DMS153 treated with DMSO at 0.1 percent for 48 hours (cell line): Measurements from ENCODE around the gene ATRIP.

ENCODE experiments used
- DNase-seq: peaks from one replicate; lab custom pipeline; 2025; ENCODE audit not compliant: unreplicated experiment; lab: John Stamatoyannopoulos, UW

ATRIP gene

DNA sequence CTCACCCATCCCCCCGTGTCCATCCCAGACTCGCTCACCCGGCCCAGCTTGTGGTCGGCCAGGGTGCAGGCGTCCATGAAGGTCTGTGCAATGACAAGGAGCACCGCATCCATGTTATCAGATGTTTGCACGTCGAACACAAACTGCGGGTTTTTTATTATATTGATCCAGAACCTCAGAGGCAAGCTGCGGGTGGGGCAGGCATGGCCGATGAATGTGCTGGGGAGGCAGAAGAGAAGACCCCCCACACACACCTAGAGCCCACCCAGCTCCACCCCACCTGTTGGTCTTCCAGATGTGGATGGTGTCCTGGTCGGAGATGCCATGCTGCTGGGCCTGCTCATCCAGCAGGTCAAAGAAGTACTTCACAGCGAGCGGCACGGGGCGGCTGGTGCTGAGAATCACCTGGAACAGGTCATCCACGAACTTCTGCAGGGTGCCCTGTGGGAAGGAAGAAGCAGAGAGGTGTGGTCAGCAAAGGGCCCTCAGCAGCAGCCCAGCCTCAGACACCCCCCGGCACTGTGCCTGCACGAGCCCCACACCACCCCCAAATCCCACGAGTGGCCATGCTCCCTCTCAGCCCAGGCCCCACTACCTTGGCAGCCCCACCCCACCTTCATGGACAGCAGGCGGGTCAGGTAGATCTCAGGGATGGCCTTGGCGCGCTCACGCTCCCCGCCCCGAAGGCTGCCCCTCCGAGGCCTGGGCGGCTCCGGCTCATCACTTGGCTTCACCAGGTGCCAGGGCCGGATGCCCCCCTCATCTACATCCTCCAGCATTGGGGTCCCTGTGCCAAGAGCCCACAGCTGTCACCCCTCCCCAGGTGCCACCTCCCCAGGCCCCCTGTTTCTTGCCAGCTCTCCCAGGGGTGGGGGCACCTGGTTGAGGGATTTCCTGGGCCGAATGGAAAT, 37.0 kb upstream of the ATRIP start:
- DNase-seq = no peak

DNA sequence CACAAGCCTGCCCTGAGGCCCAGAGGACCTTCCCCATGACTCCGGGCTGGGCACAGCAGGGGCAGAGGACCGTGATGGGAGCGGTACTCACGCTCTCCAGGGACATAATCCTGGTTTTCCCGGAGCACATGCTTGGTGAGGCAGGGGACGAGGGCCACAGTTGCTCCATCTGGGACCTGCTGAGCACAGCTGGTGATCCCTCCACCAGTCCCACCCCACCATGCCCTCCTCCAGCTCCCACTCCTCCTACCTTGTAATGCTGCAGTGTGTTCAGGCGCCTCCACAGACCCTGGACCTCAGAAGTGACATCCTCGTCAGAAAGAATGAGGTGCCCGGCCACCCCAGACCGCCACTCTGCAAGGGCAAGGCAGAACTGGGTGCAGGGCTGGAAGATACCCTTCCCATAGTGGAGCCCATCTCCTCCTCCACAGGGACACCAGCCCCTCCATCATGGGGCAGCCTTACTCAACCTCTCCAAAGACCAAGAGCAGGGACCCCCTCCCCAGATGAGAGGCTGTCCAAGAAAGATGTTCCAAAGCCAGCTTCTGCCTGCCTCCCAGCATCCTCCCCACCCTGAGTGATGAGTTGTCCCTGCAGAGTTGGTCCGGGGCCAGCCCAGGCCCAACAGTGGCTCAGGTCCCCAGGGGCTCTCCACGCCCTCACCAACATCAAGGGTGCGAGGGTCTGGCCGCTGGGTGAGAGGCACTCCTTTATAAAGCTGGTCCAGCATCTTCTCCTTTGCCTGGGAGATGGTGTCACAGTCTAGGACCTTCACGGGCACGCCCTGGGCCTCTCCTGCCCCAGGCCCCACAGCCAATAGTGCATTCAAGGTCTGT, 36.1 kb upstream of the ATRIP start:
- DNase-seq = no peak

- DNase-seq = no peak
These were observed 35.4 kb upstream of the ATRIP start for GRCh38 chr3:48411041-48411588.

DNA sequence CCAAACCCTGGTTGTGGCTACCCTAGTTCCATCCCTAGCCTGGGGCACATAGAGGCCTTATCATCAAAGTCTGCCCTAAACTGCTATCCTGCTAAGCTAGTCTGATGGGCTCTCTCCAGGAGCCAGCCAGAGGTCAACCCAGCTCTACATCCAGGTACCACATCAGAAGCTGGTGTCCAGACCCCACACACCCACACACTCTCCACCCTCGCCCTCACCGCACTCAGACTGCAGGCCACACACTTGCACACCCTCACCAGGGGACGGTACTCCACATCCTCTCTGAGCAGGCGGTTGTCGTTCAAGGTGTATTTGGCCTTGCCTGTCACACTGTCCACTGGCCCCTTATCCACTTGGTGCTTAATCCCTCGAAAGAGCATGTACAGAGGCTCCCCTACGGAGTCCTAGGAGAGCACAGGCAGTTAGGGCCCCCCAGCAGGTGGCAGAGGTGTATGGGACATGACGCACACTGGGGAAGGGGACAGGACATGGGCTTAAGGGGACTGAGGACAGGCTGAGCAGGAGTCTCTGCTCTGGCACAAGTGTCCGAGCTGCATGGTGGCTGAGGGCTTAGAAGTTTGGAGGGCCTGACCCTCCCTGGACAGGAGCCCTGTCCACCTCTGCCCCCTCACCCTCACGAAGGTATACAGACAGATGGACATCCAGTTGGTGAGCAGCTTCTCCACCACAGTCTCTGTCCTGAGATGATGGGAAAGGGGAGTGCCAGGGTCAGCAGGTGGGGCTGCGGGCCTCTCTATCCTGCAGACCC, 34.7 kb upstream of the ATRIP start:
- DNase-seq = no peak

GRCh38 chr3:48412375-48413001, 34.0 kb upstream of the ATRIP start:
- no peak for DNase-seq

- DNase-seq = no peak
These were observed 33.5 kb upstream of the ATRIP start for GRCh38 chr3:48413086-48413485.

GRCh38 chr3:48413611-48414010, 32.9 kb upstream of the ATRIP start:
- DNase-seq = no peak

- no peak for DNase-seq
These were observed 31.9 kb upstream of the ATRIP start for GRCh38 chr3:48414376-48415250.

- DNase-seq = no peak
These were observed 31.1 kb upstream of the ATRIP start for GRCh38 chr3:48415251-48415953.

DNA sequence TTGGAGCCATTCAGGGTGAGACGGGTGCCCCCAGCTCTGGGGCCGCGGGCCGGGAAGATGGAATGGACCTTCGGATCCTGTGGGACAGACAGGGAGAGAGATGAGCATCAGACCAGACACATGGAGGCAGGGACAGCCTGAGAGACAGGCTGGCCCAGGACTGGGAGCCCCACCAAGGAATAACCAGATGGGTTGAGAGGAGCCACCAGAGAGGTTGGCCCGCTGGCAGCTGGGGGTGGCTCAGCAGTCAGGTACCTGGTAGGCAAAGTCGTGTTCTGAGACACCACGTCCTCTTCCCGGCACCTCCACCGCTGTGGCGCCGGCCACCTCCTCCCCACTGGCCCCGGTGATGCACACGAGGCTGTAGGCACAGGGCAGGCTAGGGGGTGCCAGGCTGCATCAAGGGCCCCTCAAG, 30.4 kb upstream of the ATRIP start:
- DNase-seq = no peak

DNA sequence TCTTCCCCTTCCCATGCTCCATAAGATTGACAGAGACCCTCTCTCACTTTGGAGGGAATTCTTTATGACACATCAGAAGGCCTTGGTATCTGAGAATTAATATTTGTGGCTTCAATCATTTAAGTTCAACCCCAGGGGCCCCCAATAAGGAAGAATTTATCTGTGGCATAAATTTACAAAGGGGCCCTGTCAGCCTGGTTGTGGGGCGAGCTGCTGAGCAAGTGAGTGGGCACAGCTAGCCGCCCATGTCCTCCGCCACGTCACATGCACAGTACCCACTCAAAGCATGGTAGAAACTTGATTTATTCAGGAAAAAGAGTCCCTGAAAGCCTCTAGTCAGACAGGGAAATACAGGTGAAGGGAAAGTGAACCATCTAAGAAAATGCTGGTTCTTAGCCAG, 30.0 kb upstream of the ATRIP start:
- DNase-seq = no peak

GRCh38 chr3:48417529-48418108, 28.9 kb upstream of the ATRIP start:
- no peak for DNase-seq

DNA sequence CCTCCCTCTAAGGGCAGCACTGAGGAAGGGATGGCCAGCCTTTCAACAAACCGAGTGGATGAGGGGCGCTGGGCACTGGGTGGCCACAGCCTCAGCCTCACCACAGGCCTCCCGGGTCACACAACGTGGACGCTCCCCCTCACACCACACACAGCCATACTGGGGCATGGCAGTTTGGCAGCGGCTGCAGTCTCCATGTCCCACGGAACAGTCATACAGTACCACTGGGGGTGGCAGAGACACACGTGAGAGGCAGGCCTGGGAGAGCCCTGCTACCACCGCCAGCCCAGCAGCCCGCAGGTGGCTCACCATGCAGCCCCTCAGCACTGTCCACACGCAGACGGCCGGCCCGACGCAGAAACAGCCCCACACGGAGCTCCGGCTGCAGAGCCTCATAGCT, 28.4 kb upstream of the ATRIP start:
- DNase-seq = no peak

GRCh38 chr3:48418651-48419050, 27.9 kb upstream of the ATRIP start:
- no peak for DNase-seq

- DNase-seq = no peak
These were observed 27.4 kb upstream of the ATRIP start for GRCh38 chr3:48419149-48419548.

- no peak for DNase-seq
These were observed 26.9 kb upstream of the ATRIP start for GRCh38 chr3:48419597-48419996.

DNA sequence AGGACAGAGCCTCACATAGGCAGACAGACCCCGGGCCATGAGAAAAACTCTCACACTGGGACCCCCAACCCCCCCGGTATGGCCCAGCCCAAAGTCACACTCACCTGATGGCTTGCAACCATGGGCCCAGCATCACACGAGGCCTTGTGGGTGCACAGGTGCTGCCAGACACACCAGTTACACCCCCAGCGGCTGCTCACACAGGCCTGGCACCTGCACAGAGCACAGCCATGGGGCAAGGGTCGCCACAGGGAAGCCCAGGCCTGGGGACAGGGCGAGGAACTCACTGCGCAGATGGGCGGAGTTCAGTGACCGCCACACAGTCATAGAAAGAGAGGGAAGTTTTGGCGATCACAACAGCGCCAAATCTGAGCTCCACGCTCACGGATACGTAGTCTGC, 26.0 kb upstream of the ATRIP start:
- no peak for DNase-seq

- DNase-seq = no peak
These were observed 24.3 kb upstream of the ATRIP start for GRCh38 chr3:48422272-48422671.

- no peak for DNase-seq
These were observed 23.9 kb upstream of the ATRIP start for GRCh38 chr3:48422681-48423080.
